Peyer's patch (tissue), 4 donors: ENCODE measurements around the gene ARHGAP21. TPM values are rescaled to one million over a fixed set of nuclear protein-coding genes. Genes with fewer than 3 reads are reported as not detected.

Experiments
- DNase-seq, 3 donors: peaks; one replicate each; pipeline ENCODE4 v3.0.0-alpha.2; 2017 to 2019
- H3K27ac ChIP-seq, 4 donors: fragments of 200-600 bp; sonication (generic); one replicate each; pipeline ENCODE4 v1.5.1; 2016 to 2019
- H3K27me3 ChIP-seq, 2 donors: fragments of 200-600 bp; sonication (generic); one replicate each; pipeline ENCODE4 v1.5.1; 2019
- H3K36me3 ChIP-seq, 3 donors: fragments of 200-600 bp; sonication (generic); one replicate each; pipeline ENCODE4 v1.5.1; 2016 to 2019
- H3K4me1 ChIP-seq, 4 donors: fragments of 200-600 bp; sonication (generic); one replicate each; pipeline ENCODE4 v1.5.1; 2016 to 2019
- H3K4me3 ChIP-seq, 4 donors: fragments of 200-600 bp; sonication (generic); 1 replicate in 3 of 4; 2 replicates in 1 of 4; pipeline ENCODE4 v1.5.1; 2016 to 2019; ENCODE audit warnings: mild to moderate bottlenecking in 1 of 4
- H3K9me3 ChIP-seq, 4 donors: fragments of 200-600 bp; sonication (generic); one replicate each; pipeline ENCODE4 v1.5.1; 2016 to 2019; ENCODE audit warnings: mild to moderate bottlenecking in 1 of 4
- POLR2A ChIP-seq, 2 donors: fragments of 450-650 bp; IDR thresholded peaks; one replicate each; pipeline ENCODE4 v1.5.1; 2017; ENCODE audit warnings: antibody characterized with exemption in 2 of 2, mild to moderate bottlenecking in 2 of 2, moderate library complexity in 2 of 2
- total RNA-seq, 4 donors: library from RNA; depleted of rRNA; stranded (reverse); fragments of >200 nt; gene quantifications; one replicate each; pipeline ENCODE4 v1.1.0, GENCODE V29; 2016
- TF ChIP-seq, protein P1 (sequence below), 6 experiments: fragments of 450-650 bp in 4 of 6; fragments of 200-600 bp in 2 of 6; sonication (generic) in 1 of 6; IDR thresholded peaks; one replicate each; pipeline ENCODE4 v1.5.1; 2017 to 2019; ENCODE audit warnings: antibody characterized with exemption in 6 of 6, mild to moderate bottlenecking in 3 of 6, moderate library complexity in 1 of 6

The ARHGAP21 gene
- total RNA-seq, 4 donors from 2014 or later: 64.8 to 91.6 (median 69.8) TPM

DNA sequence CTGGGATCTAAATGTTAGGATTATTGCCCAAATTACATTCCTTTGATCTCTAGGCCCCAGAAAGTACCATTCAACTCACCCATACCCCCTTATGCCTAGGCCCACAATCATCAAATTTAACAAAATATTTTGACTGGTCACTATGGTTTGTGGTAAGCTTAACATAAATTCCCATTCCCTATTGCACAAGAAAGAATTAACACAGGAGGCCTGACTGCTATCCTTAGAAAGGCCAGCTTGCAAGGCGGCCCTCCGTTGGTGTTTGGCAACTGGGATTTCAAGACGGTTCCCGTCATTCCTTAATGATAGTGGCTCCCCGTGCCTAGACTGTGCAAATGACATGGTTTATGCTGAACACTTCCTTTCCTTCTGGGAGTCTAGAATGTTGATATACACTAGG lies 29.6 kb downstream of the ARHGAP21 start:
- Histone ChIP-seq H3K9me3 (no peaks in the 10 kb centered on the region), H3K27ac (no peak overlapping the region), H3K4me3 (no peak overlapping the region), H3K36me3 (no peaks in the 10 kb centered on the region), H3K27me3 (no peaks in the 10 kb centered on the region), H3K4me1 (no peaks in the 10 kb centered on the region)
- no peak for DNase-seq
- TF ChIP-seq, protein P1, sequence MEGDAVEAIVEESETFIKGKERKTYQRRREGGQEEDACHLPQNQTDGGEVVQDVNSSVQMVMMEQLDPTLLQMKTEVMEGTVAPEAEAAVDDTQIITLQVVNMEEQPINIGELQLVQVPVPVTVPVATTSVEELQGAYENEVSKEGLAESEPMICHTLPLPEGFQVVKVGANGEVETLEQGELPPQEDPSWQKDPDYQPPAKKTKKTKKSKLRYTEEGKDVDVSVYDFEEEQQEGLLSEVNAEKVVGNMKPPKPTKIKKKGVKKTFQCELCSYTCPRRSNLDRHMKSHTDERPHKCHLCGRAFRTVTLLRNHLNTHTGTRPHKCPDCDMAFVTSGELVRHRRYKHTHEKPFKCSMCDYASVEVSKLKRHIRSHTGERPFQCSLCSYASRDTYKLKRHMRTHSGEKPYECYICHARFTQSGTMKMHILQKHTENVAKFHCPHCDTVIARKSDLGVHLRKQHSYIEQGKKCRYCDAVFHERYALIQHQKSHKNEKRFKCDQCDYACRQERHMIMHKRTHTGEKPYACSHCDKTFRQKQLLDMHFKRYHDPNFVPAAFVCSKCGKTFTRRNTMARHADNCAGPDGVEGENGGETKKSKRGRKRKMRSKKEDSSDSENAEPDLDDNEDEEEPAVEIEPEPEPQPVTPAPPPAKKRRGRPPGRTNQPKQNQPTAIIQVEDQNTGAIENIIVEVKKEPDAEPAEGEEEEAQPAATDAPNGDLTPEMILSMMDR (IDR thresholded peaks at IDR 0.05): no peak
- no peak for TF ChIP-seq POLR2A (IDR thresholded peaks at IDR 0.05)

DNA sequence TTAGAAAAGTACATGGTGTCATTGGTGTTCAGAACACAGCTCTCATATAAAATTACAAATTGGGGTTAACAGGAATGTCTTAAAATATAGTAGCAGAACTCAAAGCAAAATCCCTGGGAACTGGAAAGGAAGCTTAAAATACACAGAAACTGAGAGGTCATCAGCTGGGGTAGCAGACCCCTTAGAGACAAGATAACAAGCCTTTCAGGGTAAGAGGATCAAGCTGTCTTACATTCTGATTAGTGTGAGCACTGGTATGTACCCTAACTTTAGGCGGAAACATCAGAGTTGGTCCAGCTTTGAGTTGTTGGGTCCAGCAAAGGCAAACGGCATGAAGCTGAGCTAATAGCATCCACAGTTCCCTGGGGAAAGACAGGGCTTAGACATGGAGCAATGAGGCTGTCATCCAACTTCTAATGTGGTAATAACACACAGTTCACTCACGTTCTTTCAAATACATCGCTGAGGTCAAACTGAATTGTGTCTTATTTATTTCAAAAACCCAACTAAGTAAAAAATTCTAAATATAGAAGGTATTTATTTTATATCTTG lies 32.6 kb downstream of the ARHGAP21 start:
- H3K4me1 ChIP-seq: no peaks in the 10 kb centered on the region
- no peaks in the 10 kb centered on the region for H3K27me3 ChIP-seq
- H3K27ac ChIP-seq: no peak overlapping the region
- no peak overlapping the region for H3K4me3 ChIP-seq
- TF ChIP-seq POLR2A (IDR thresholded peaks at IDR 0.05): no peak
- TF ChIP-seq, protein P1 (IDR thresholded peaks at IDR 0.05): no peak
- H3K36me3 ChIP-seq: no peaks in the 10 kb centered on the region
- no peak for DNase-seq
- no peaks in the 10 kb centered on the region for H3K9me3 ChIP-seq

DNA sequence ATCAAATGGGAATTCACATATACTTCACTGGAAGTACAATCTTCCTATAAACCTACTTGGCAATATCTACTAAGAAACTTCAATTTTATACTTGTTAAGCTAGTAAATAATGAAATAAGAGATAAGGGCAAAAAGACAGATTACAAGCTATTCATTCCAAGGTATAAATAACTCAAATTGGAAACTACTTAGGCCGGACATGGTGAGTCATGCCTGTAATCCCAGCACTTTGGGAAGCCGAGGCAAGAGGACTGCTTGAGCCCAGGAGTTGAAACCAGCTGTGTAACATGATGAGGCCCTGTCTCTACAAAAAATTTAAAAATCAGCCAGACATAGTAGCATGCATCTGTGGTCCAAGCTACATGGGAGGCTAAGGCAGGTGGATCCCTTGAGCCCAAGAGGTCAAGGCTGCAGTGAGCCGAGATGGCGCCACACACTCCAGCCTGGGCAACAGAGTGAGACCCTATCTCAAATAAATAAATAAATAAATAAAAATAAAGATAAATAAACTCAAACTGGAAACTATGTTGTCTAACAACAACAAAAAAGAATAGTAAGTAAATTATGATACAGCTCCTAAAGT lies 37.6 kb downstream of the ARHGAP21 start:
- Histone ChIP-seq H3K27me3 (no peaks in the 10 kb centered on the region), H3K36me3 (no peaks in the 10 kb centered on the region), H3K4me1 (peaks cover 0 to 3% (median 0%) of the 10 kb centered on the region in 4 donors), H3K9me3 (no peaks in the 10 kb centered on the region), H3K4me3 (no peak overlapping the region), H3K27ac (no peak overlapping the region)
- TF ChIP-seq POLR2A (IDR thresholded peaks at IDR 0.05): no peak
- TF ChIP-seq, protein P1 (IDR thresholded peaks at IDR 0.05): no peak
- no peak for DNase-seq

DNA sequence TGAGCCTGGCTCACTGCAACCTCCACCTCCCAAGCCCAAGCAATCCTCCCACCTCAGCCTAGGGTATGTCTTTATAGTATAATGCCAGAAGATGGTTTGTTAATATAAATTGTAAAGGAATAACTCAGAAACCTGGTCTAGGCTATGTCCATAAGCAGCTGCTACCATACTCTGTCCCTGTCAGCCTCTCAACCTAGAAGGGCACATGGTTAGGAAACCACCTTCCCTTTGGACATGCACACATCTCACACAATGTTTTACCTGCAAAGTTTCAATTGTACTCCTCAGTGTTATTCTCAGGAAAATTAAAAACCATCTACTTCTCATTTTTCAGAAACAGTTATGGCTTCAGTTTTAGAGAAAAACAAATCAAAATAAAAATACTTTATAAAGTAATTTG lies 40.1 kb downstream of the ARHGAP21 start:
- TF ChIP-seq, protein P1 (IDR thresholded peaks at IDR 0.05): no peak
- TF ChIP-seq POLR2A (IDR thresholded peaks at IDR 0.05): no peak
- Histone ChIP-seq H3K9me3 (no peaks in the 10 kb centered on the region), H3K36me3 (no peaks in the 10 kb centered on the region), H3K27ac (no peak overlapping the region), H3K4me1 (peaks cover 0 to 10% (median 0%) of the 10 kb centered on the region in 4 donors), H3K27me3 (no peaks in the 10 kb centered on the region), H3K4me3 (no peak overlapping the region)
- DNase-seq: no peak

DNA sequence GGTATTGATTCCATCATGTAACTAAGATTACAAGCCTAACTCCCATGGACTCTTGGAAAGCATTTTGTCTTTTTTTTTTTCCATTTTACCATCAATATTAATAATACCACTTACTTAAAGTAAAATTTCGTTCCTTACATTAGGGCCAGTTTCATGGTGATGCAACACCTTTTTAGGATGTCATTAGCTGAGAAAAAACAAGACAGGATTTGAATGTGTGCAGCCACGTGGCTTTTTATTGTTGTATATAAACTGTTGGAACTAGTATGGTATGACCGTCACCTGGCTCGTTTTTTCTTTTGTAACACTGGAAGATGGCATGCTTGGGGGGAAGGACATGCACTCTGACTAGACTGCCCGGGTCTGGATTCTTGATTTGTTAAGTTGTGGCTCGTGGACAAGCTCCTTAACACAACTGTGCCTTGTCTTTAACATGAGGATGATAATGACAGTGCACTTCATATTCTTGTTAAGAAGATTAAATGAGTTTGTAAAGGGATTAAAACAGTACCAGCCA lies 42.1 kb downstream of the ARHGAP21 start:
- Histone ChIP-seq H3K27ac (no peak overlapping the region), H3K36me3 (no peaks in the 10 kb centered on the region), H3K4me1 (peaks cover 0 to 10% (median 0%) of the 10 kb centered on the region in 4 donors)

More for the DNA sequence above, 42.1 kb downstream of the ARHGAP21 start:
- DNase-seq: no peak
- Histone ChIP-seq H3K4me3 (no peak overlapping the region), H3K9me3 (no peaks in the 10 kb centered on the region), H3K27me3 (no peaks in the 10 kb centered on the region)
- no peak for TF ChIP-seq POLR2A (IDR thresholded peaks at IDR 0.05)
- TF ChIP-seq, protein P1 (IDR thresholded peaks at IDR 0.05): no peak
